ENCODE measurements around the gene ZNHIT1.

The ZNHIT1 gene

GRCh38 chr7:101218236-101219125 is 516 bp downstream of the ZNHIT1 start:
- no peak for DNase-seq

GRCh38 chr7:101220295-101220694 is 2.3 kb downstream of the ZNHIT1 start:
- no peak for DNase-seq

- no peak for DNase-seq
These were observed 4.4 kb downstream of the ZNHIT1 start for GRCh38 chr7:101222275-101222830.

GRCh38 chr7:101223528-101223927 is 5.6 kb downstream of the ZNHIT1 start:
- DNase-seq: no peak

- DNase-seq: no peak
These were observed 7.7 kb downstream of the ZNHIT1 start for GRCh38 chr7:101225650-101226049.

- DNase-seq: no peak
These were observed 8.8 kb downstream of the ZNHIT1 start for GRCh38 chr7:101226721-101227120.

GRCh38 chr7:101231644-101232043 is 13.7 kb downstream of the ZNHIT1 start:
- DNase-seq: no peak

- DNase-seq: no peak
These were observed 14.3 kb downstream of the ZNHIT1 start for GRCh38 chr7:101232141-101232850.

GRCh38 chr7:101233907-101234547 is 16.1 kb downstream of the ZNHIT1 start:
- DNase-seq: no peak

- DNase-seq: no peak
These were observed 16.7 kb downstream of the ZNHIT1 start for GRCh38 chr7:101234636-101235035.

- DNase-seq: peak; percentile 27 to 50
These were observed 17.1 kb downstream of the ZNHIT1 start for GRCh38 chr7:101235050-101235449.

GRCh38 chr7:101235522-101235921 is 17.6 kb downstream of the ZNHIT1 start:
- no peak for DNase-seq

- DNase-seq: no peak
These were observed 18.4 kb downstream of the ZNHIT1 start for GRCh38 chr7:101236292-101236835.

- no peak for DNase-seq
These were observed 19.5 kb downstream of the ZNHIT1 start, which contains the start of gene CLDN15 for GRCh38 chr7:101237206-101238067. TSS of gene CLDN15 (minus strand) at chr7:101237802. CDS start at chr7:101237581, 221 bp downstream.

- DNase-seq: no peak
These were observed 20.5 kb downstream of the ZNHIT1 start for GRCh38 chr7:101238226-101239182.

- DNase-seq: no peak
These were observed 21.4 kb downstream of the ZNHIT1 start for GRCh38 chr7:101239191-101239950.

GRCh38 chr7:101239951-101240220 is 21.9 kb downstream of the ZNHIT1 start:
- no peak for DNase-seq

- no peak for DNase-seq
These were observed 22.5 kb downstream of the ZNHIT1 start for GRCh38 chr7:101240226-101241014.

- DNase-seq: peak; percentile 76 to 77
These were observed 23.0 kb downstream of the ZNHIT1 start for GRCh38 chr7:101241015-101241363.
